NCI-H446 (cell line): ENCODE data around the gene A3GALT2.

Experiments used
- DNase-seq, 2 experiments: peaks; one replicate each; lab custom pipeline; 2025; lab: John Stamatoyannopoulos, UW

A3GALT2 gene

DNA sequence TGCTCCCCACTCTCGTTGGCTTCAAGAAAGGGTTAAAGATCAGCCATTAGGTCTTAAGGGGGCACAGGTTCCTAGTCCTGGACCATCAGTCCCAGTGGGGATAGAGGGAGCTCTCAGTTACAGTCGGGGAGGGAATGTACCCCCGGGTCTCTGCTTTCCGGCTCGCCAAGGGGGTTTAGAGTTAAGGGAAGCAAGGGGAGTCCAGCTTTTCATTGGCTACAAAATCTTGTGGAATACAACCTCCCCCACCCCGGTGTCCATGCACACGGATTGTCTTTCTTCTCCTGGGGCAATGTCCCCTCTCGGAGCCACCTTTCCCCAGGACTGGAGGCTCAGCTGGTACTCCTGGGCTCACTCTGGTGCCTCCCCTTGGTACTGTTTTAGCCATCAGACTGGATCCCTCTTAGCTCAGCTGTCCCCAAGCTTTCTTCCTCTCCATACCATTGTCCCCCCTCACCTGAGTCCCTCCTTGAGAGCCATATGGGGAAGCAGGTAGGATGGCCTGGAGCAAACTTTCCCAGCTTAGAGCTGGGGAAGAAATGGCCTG, at the start of gene A3GALT2:
Gene A3GALT2, minus strand, starts transcription at position 480 of the 547 bp plus-strand sequence. Its CDS starts 0 bp downstream, at position 480.
- DNase-seq = no peak

- peak; percentile 19 to 76 for DNase-seq
These were observed 49.4 kb upstream of the A3GALT2 start for GRCh38 chr1:33370301-33370700.

GRCh38 chr1:33369764-33370163, 48.9 kb upstream of the A3GALT2 start:
- no peak for DNase-seq

- DNase-seq = no peak
These were observed 48.2 kb upstream of the A3GALT2 start for GRCh38 chr1:33369081-33369480.

DNA sequence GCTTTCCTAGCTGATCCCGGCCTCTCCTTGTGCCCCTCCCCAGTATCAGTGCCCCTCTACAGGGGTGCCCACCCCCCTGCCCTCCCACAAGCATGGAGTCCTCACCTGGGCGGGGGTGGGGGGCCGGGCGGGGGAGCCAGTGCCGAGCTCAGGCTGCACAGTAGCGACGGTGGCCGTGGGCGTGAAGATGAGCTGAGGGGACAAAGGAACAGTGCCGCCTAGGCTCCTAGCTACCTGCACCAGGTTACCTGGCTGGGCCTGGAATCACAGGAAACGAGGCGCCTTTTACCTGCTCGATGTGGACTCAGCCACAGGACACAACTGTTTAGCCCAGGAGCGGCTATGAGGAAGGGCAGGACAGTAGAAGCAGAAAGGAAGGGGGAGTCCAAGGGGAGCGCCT, 47.5 kb upstream of the A3GALT2 start:
- no peak for DNase-seq

DNA sequence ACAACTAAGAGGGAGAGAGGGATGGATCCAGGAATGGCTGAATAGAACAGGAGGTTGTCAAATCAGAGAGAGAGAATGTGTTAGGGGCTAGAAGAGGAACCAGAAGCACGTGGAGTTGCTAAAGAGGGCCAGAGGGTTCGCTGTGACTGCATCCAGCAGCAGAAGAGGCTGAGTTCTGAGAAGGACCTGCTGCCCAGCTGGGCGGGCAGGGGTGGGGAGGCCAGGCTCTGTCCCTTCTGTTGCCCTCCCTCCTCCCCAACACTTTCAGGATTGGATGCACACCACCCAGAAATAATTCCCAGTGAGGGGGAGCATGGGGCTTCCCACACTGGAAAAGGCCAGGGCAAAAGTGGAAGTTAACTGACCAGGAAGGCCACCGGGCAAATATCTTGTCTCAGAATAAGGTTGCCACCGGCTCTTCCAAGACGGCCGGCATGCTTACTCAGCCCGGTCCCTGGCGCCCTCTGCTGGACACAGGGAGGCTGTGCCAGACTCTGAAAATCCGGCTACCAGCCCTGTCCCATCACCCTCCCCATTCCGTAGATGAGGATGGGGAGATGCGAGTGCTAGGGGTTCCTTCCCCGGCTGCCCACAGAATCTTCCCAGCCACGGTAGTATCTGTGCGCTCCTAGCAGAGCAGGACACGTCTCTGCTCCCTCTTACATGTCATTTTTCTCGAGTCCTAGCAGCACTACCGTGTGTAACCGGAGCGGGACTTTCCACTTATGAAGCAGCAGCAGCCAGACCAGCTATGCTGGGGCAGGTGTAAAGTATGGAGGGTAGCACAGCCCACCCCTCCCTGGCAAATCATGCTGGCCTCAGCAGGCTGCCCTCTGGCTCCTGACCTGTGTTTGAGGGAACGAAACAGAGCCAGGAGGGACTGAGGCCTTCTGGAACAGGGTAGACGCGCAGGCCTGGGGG, 46.8 kb upstream of the A3GALT2 start:
- peak; percentile 74 to 88 for DNase-seq

DNA sequence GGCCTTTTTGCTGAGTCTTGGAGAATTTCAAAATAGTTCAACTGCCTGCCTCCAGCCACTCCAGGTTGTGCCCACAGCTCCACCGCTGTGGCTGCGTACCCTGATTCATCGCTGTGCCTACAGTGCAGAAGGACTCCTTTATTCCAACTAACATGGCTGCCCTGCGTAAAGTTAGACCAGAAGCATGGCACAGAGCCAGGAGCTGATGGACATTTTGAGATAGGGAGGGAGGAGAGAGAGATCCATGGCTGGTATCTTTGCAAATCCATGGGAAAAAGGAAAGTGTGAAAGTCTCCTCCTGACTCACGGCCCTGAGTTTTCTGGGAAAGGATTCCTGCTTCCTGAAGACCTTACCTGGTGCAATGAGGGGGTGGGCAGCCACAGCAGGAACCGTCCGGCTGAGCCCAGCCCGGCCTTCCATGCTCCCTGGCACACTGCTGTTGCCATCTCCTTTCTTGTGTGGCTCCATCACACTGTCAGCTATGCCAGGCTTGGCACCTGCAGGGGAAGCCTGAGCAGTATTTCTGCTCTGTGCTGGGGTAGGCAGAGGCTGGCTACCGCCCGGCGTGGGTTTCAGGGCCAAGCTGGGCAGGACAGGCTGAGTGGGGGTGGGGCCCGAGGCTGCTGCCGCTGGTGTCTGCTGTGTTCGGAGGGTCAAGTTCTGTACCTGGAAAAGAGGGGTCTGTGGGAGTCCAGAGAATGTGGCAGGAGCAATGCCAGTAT, 46.0 kb upstream of the A3GALT2 start:
- DNase-seq = no peak

DNA sequence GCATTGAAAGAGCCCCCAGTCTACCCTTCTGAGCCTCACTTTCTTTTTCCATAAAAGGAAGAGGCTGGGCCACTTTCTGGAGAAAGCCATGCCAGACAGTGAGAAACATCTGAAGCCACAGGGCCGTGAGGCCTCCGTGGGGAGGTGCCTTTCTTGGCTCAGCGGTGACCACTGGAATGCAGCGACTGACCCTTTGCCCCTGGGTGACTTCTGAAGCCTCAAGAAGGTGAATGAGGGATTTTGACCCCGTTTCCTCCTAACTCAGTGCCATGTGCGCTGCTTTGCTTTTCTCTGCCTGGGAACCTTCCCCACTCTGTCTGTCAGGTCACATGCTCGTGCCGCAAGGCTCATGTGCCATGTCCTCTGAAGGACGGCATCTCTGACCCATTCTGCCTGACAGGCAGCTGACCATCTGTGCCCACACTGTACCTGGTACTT, 44.7 kb upstream of the A3GALT2 start:
- no peak for DNase-seq

DNA sequence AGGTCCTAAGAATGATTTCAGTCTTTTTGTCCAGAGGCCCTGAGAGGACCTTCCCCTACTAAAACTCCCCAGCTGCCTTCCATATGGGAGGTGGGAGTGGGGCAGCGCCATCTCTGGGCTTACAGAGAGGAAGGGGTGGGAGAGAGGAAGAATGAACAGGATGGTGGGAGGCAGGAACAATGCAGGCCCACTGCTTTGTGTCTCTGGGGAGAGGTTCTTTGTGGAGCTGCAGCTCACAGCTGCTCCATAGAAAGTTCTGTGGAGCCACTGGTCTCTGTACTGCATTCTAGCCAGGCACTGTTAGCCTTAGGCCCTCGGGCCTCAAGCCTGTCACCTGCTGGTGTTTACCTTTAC, 43.6 kb upstream of the A3GALT2 start:
- peak in 1 of 2 experiments; percentile 73 for DNase-seq

DNA sequence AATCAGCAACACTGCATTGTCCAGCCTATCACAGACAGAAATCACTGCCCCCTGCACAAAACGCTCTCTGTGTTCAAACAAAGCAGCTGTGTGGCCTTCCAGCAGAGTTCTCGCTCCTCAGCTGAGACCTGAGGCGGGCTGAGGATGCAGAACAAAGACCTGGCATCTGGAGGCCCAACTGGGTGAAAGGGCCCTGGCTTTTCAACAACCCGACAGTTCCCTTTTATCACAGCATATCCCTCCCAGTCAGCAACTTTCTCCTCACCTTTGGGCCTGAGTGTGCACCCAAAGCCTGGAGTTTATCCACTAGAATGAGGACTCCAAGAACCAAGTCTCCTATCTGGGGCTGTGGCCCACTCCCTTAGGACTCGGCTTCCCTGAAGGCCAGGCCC, 42.6 kb upstream of the A3GALT2 start:
- no peak for DNase-seq

GRCh38 chr1:33363021-33363420, 42.1 kb upstream of the A3GALT2 start:
- DNase-seq = no peak

DNA sequence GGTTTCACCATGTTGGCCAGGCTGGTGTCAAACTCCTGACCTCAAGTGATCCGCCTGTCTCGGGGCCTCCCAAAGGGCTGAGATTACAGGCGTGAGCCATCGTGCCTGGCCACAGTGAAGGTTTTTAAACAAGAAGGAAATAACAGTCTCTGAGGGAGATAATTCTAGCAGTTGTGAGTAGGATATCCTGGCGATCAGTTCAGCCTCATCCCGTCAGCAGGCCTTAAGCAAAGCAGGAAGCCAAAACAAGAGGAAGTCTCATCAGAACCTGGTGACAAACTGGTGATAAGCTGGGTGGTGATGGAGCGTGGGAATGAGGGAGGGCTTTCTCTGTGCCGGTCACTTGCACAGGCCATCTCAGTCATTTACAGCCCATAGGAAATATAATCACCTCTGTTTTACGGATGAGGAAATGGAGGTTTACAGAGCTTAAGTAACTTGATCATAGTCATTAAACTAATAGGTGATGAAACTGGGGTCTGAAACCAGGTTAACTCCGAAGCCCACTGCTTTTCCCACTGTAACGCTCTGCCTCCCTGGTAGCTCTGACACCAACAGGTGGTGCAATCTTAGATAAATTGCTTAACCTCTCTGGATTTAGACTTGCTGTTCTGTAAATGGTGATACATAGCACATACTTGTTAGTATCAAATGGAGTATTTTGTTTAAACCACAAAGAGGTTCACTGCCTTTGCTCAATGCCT, 40.8 kb upstream of the A3GALT2 start:
- DNase-seq = no peak

DNA sequence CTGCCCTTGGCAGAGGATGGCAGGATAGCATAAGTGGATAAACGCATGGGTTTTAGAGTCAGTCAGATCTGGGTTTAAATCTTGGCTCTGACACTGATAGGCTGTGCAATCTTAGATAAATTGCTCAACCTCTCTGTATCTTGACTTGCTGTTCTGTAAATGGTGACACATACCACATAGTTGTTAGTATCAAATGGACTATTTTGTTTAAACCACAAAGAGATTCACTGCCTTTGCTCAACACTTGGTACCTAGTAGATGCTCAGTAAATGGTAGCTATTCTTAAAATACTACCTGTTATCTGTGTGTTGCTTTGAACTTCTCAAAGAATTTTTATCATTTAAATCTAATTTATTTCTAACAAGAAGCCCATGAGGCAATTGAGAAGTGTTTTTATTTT, 39.5 kb upstream of the A3GALT2 start:
- DNase-seq = no peak

DNA sequence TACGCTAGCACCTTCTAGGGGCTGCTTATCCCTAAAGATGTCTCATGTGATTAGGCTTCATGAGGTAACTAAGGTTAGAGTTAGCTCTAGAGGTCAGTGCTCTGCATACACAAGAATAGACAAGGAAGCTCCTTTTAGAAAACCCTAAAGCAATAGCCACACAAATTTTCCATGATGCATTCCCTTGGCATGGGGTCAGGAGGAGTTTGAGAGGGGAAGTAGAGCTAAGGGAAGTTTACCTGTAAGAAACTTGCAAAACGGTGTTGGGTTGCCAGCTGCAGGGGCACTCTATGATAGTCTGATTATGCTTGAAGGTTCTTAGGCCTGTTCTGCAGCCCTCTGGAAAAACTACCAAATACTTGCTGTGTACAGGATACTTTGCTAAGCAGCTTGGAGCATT, 39.0 kb upstream of the A3GALT2 start:
- DNase-seq = no peak

DNA sequence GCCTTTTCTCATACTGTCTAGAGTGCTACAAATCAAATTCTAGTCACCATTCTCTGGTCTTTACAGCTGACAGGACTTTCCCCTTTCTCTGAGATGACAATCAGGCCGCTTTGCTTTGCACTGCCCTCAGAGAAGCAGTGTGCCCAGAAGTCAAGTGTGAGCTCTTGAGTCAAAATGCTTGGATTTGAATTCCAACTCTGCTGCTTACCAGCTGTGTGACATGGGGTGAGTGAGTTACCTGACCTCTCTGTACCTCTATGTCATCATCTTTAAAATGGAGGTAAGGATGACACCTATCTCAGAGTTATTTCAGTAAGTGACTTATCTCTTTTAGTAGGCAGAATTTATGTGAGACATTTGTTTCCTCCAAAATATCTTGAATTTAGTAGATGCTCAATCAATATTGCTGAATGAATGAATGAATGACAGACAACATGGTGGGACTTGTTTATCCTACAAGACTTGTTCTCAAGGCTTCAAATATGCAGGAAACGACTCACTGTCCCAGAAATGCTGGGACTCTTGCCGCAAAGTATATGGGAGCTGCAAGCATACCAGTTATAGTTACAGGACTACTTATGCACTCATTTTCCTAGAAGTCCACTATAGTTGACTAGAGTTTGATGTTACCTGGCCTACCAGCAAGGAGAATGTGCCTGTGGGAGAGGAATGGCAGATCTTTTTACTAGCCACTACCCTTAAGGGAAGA, 38.1 kb upstream of the A3GALT2 start:
- no peak for DNase-seq

- no peak for DNase-seq
These were observed 37.4 kb upstream of the A3GALT2 start for GRCh38 chr1:33358114-33358794.

GRCh38 chr1:33357099-33357498, 36.2 kb upstream of the A3GALT2 start:
- DNase-seq = no peak

DNA sequence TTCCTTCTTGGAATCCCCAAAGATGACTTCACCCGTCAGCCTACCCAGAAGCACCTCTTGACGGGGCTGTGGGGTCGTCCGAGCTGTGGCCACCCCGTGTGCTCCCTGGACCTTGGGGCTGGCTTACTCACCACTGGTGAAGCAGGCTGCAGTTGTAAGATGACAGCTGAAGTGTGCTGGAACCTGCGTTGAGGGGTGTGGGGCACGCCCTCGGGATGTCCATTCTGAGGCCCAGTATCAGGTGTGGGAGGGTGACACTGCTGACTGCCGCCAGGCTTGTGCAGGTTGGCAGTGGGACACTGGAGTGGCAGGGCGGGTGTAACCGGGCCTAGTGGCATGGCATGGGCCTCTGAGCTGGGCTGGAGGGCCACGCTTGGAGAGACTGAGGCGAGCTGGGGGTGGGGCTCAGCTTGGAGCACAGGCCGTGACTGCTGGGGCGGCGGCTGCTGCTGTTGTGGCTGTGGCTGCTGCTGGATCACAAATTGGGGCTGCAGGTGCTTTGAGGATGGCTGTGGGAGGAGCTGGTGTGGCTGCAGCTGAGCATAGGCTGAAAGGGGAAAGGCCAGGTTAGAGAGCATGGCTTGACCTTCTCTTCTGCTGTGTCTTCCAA, 33.9 kb upstream of the A3GALT2 start:
- no peak for DNase-seq

GRCh38 chr1:33353531-33353930, 32.6 kb upstream of the A3GALT2 start:
- no peak for DNase-seq

DNA sequence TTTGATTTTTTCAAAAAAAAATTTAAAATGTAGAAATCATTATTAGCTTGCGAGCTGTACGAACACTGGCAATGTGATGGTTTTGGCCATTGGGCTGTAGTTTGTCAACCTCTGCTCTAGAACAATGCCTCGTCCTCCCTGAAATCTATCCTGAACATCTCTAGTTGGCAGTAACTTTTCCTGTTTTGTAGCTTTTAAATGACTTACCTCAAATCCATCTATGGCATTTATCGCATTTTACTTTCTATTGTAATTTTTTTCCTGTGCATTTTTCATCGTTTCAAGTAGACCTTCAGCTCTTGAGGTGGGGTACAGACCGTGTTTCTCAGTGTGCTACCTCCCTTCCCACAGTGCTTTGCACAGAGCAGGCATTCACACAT, 30.4 kb upstream of the A3GALT2 start:
- no peak for DNase-seq
